ENCODE results near the gene BMP10.

Gene BMP10

DNA sequence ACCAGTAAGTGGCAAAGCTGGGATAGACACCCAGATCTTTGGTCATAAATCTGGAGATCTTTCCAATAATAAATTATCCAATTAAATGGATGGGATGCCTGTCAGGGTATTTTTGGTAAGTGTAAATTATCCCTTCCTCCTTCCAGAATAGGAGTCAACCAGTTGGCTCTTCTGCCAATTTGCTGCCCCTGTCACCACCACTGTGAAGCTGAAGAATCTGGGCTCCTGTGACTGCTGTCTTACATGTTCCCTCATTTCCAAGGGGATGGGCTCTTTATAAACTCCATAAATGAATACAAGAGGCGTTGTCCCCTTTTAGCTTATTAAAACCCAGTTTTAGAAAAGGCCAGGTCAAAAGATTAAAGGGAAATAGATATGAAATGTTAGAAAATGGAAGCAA is 17.8 kb upstream of the BMP10 start:
- no peak for DNase-seq

DNA sequence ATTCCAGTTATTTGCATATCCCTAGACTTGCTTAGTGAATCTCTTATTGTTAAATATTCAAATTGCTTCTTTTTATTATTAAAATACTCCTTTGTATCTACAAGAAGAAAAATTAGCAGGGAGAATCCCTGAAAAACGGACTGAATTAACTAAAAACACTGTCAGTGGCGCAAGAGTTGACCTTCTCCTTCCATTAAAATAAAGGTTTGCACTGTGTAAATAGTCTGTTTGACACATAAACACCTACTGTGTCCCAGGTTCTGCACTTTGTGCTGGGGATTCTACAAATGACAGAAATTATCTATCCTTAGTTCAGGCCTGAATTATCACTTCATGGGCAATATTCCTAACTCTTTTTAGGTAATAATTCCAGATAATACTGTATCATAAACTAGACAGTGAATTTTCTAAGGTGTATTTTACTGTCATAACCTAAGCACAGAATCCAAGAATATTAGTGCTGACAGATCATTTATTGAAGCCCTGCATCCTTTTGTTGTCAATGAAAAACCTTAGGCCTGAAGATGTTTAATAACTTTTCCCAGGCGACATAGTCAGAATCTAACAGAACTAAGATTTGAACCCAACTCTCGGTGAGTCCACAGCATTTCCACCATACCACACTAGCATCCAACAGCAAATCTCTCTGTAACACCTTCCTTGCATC is 17.0 kb upstream of the BMP10 start:
- DNase-seq: no peak

DNA sequence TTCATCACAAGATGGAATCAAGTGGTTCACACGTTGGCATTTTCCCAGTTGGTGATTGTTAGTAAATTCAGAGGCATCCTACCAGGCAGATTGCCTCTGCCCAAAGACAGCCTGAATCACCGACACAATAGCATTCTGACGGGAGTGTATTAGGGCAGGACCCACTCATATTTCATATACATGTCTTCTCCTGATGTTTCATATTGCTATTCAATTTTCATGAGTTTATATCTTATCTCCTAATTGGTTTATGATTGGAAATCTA is 14.5 kb upstream of the BMP10 start:
- no peak for DNase-seq

DNA sequence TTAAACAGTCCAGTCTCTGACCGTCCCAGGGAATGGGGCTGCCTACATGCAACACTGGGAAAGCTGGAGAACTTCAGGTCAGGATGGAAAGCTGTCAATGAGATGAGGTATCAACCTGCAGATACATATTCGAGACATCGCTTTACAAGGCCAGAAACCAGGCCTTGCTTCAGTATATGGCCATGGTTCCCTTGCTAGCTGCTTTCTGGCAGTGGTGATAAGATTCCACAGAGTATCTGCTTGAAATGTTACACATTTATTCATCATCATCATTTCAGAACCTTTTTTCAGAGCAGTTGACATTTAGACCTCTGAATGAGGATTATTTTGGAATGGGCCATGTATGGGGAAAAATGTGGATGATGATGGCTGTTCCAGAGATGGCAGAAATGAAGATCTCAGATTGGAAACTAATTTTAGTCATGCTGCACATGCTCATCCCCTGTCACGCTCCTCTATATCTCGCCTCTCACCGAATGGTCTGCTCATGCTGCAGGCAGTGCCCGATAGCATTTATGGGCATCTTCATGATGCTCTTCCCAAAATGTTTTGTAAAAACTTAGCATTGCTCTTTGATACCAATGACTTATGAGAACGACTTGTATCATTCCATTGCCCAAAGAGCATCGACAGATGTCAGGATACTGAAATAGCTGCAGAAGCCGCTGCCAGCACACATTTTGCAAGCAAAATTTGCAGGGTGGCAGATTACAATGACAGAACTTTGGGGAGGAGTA is 14.0 kb upstream of the BMP10 start:
- DNase-seq: no peak

GRCh38 chr2:68880213-68880612 is 9.0 kb upstream of the BMP10 start:
- DNase-seq: no peak

DNA sequence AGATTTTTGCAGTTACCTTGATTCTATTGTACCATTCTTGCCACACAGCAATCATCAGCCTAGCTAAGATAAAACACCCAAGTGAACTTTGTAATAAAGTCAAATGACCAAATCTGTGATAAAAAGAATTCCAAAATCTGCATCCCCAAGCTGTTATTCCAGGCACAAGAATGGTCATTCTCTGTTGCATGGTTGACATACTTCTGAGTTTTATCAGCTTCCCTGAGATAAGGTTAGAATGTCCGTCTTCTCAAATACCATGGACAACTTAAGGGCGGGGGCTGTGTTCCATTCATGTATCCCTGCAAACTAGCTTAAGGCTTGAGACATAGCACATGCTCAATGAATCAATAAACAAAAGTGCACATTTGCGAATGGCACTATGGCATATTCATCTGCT is 8.1 kb upstream of the BMP10 start:
- no peak for DNase-seq

- no peak for DNase-seq
Measured at GRCh38 chr2:68878753-68879152, 7.6 kb upstream of the BMP10 start.

DNA sequence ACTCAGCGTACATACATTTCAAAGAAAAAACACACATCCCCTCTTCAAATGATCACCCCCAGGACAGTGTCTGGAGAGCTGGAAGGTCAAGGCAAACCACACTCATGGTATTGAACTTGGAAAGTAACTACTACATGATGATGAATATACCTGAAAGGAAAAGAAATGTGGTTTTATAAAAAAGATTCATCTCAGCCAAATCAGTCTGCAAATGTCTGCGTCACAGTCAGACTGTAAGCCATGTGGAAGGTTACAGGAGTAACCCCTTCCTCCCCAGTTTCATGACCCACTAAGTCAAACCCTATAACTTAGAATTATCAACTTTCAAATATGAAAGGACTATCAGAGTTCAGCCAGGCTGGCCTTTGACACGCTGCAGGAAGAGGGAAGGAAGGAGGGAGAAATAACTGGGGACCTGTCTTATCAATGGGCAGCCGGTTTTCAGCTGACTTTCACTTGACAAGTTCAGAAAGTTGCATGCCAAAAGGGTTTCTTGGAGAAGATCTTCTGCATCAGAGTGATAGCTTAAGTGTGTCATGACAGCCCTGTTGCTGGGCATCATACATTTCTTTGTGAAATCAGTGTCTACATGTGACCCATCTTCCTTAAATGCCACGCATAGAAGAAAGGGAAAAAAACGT is 7.0 kb upstream of the BMP10 start:
- DNase-seq: no peak

GRCh38 chr2:68877079-68877772 is 6.0 kb upstream of the BMP10 start:
- no peak for DNase-seq

DNA sequence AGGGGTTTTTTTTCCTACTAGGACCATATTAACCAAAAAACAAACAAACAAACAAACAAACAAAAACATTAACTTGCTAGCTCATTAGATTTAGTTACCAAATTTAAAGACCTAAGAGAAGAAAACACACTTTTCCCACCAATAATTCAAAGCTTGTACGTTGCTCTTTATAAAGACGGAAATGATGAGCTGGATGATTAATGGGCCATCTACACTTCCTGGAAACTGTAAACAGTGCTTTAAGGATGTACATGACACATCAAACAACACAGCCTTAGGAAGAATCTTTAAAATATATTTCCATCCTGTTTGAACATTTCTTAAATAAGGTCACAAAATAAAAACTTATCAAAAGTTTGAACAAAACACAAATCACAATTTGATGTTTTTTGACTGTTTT is 982 bp downstream of the BMP10 start:
- DNase-seq: no peak

- no peak for DNase-seq
Measured at GRCh38 chr2:68865108-68865507, 6.1 kb downstream of the BMP10 start.

DNA sequence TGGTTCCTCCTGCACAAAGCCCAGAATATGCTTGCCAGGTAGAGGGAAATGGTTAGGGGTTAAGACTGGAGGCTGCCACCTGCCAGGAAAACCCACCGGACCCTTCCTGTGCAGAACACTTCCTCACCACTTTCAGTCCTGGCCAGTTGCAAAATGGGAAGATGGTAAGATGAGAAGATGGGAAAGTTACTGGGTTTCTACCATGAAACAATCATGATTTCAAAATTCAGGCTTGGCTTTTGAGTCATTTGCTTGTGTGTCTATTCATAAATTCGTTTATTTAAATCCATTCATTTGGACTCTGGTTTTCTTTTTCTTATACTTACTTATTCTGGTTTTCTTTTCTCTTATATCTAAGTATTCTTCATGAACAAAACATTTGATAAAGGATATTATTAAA is 7.2 kb downstream of the BMP10 start:
- DNase-seq: no peak

DNA sequence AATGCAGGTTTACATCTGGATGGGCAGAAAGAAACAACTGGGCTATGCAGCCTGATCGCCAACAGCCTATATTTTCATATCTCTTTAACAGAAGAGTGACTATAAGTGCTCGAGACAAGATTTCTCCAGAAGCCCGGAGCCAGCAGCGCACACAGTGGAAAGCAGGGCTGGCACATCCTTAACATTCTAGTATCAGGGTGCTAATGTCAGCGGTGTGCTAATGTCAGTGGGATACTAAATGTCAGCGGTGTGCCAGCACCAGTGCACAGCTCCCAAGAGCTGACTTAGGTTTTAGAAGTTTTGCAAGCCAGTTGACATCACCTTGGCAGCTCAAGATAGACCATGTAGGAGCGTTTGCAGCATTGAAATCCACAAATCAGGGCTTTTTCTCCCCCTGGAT is 8.3 kb downstream of the BMP10 start:
- no peak for DNase-seq

- no peak for DNase-seq
Measured at GRCh38 chr2:68861330-68861729, 9.9 kb downstream of the BMP10 start.

- DNase-seq: no peak
Measured at GRCh38 chr2:68860111-68860510, 11.1 kb downstream of the BMP10 start.

- no peak for DNase-seq
Measured at GRCh38 chr2:68857855-68858456, 13.2 kb downstream of the BMP10 start.

DNA sequence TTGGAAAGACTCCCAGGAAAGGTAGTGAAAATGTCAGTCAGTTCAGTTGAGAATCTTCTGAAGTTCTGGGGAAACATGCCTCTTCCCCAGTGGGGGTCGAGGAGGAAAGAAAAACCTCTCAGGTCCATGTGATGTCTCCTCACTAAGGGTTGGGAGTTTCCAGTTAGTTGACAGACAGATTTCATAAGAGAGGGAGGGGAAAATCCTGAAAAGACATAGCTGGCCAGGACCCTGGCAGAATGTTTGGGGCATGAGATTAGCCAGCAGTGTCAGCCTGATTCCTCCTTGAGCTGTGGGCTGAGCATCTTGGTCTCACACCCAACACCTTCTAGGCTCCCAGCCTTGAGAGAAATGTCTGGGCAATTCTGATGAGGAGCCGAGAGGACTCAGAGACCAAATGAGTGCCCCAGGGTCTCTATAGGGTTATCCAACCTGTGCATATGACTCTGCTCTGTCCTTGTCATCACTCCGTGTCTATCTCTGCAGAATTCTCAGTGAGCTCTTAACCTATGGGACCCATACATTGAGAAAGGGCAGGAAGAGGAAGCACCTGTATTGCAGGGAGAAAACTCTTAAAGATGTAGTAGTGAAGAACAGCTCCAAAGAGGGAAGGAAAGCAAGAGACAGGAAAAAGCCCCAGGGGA is 13.9 kb downstream of the BMP10 start:
- DNase-seq: no peak

- no peak for DNase-seq
Measured at GRCh38 chr2:68855550-68855949, 15.6 kb downstream of the BMP10 start.

- no peak for DNase-seq
Measured at GRCh38 chr2:68854476-68854875, 16.7 kb downstream of the BMP10 start.

- DNase-seq: no peak
Measured at GRCh38 chr2:68853915-68854314, 17.3 kb downstream of the BMP10 start.

GRCh38 chr2:68853035-68853434 is 18.2 kb downstream of the BMP10 start:
- no peak for DNase-seq

DNA sequence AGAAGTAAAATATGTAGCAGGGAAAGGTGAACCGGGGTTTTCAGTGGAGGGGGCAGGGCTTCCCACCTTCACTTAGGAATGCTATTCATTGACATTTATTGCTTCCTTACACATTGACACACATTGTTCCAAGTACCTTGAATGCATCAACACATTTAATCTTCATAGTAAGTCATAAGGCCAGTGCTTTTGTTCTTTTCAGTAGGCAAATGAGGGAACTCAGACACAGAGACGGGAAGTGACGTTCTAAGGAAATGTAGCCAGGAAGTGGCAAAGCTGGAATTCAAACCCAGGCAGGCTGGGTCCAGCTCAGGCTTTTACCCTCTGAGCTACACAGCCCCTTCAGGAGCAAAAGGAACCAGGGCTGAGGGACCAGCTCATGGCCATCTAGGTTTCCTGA is 20.7 kb downstream of the BMP10 start:
- no peak for DNase-seq

DNA sequence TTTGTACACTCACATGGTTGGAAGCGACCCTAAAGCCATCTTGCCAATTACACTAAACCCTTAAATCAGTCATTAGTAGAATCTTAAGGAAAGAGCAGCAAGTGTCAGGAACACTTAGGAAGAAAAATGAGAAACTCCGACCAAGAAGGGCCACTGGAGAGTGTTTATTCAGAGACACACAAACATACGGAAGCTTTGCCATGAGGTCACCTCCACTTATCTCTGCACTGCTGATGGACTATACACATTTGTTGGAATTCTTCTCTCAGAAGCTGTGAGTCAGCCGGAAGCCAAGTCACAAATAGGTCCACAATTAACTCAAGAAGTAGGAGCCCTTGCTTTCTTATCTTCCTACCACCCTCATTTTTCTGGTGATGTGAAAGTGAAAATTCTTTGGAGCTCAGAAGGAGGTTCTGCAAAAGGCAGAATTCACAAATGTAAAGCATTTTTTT is 21.6 kb downstream of the BMP10 start:
- DNase-seq: no peak
